HG02938 (cell line): Measurements from ENCODE around the gene SMG7.

ENCODE experiments used
- ATAC-seq: cut with Tn5 transposase; IDR thresholded peaks from one replicate; pipeline ENCODE4 v1.9.1; 2021; ENCODE audit warnings: mild to moderate bottlenecking, moderate library complexity; ENCODE audit not compliant: unreplicated experiment

The SMG7 gene

GRCh38 chr1:183505454-183506089 lies 33.3 kb downstream of the SMG7 start:
- ATAC-seq = no peak

GRCh38 chr1:183506561-183506960 lies 34.3 kb downstream of the SMG7 start:
- no peak for ATAC-seq

DNA sequence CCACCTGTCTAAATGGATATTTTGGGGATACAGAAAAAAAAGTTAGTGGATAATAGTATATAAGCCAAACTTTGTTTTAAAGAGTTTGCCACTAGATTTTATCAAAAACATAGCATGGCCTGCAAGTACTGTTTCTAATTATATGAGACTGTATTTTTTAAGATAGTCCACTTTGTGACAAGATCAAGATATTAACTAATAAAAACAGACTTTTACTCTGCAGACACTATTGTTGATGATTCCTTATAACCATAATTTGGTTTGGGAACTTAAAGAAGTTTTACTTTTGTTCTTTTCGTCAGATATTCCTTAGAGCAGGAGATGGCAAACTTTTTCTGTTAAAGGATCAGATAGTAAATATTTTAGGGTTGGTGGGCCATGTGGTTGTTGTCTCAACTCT lies 36.4 kb downstream of the SMG7 start:
- ATAC-seq = no peak

- ATAC-seq = no peak
Measured at GRCh38 chr1:183512450-183512849, 40.2 kb downstream of the SMG7 start.

DNA sequence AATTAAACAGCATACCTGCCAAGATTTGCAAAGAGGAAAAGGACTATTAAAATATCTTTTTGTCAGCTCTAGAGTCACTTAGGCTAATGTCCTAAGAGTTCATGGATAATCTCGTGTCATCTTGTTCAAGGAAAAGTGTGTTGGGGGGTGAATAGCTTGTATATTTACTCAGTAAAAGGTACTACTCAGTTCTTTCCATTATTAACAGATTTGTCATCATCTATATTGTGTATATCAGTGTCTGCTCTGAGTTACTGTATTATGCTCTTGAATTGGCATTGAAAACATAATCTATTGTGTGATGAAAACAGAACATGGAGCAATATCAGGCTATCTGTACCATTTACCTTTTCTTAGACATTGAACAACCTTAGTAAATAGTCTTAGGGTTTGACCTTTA lies 41.9 kb downstream of the SMG7 start:
- ATAC-seq = no peak

GRCh38 chr1:183515002-183515689 lies 42.8 kb downstream of the SMG7 start:
- ATAC-seq = no peak

DNA sequence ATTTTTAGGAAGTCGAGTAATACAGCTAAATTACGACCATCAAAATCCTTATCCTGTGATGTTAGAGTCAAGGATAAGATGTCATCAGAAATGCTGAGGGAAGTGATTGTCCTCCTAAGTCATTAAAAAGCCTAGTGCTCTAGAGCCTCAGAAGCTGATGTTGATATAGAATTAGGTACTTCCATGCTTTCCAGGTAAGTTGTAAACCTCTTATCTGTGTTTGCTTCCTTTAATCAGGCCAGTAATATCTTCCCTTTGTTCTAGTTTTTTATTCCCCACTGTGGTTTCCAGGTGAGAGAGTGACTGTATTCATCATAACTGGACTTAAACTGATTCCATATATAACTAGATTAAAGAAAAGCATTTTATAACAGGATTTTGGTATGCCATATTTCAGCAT lies 44.4 kb downstream of the SMG7 start:
- ATAC-seq = no peak

DNA sequence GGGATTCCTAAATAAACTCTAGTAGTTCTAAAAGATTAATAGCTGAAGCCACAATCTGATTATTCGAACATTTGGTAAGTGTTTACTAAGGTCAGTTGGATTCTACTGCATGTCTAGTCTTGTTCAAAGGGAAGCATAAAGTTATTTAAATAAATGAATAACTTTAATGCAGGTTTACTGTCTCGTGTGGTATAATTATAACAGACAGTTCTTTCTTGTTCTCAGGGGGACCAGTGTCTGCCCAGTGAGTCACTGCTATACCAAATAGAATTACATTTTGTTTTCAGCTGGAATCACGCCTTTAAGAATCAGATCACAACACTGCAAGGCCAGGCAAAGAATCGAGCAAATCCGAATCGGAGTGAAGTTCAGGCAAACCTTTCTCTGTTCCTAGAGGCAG lies 45.1 kb downstream of the SMG7 start:
- ATAC-seq = no peak

DNA sequence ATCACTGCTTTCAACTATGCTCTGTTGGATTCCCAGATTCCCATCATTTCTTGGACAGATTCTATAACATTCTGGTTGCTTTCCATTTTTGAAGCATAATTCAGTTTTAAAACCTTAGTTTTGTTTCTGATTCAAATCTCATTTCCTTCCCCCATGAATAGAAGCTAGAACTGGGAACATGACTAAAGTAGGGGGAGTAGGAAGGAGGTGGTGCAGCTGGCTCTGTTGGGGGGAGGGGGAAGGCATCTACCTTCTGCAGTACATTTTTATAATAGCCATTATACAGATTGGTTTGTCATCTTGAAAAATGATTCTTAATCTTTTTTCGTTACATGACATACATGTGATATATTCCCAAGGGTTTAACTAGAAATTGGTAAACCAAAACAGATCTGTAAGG lies 48.1 kb downstream of the SMG7 start:
- ATAC-seq = no peak

- no peak for ATAC-seq
Measured at GRCh38 chr1:183522104-183522503, 49.8 kb downstream of the SMG7 start.

DNA sequence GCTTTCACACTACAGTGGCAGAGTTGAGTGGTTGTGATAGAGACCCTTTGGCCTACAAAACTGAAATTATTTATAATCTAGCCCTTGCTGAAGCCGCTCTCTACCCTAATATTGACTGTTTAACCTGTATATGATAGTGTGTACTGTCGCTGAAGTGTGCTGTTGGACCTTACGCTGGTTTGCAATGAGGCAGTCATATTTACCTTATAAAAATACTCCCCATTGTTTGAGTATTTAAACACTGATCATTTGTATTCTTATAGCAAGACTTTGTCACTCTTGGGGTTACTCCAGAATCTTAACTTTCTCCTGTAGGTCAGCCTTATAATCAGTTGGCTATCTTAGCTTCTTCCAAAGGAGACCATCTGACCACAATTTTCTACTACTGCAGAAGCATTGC lies 56.3 kb downstream of the SMG7 start:
- no peak for ATAC-seq

DNA sequence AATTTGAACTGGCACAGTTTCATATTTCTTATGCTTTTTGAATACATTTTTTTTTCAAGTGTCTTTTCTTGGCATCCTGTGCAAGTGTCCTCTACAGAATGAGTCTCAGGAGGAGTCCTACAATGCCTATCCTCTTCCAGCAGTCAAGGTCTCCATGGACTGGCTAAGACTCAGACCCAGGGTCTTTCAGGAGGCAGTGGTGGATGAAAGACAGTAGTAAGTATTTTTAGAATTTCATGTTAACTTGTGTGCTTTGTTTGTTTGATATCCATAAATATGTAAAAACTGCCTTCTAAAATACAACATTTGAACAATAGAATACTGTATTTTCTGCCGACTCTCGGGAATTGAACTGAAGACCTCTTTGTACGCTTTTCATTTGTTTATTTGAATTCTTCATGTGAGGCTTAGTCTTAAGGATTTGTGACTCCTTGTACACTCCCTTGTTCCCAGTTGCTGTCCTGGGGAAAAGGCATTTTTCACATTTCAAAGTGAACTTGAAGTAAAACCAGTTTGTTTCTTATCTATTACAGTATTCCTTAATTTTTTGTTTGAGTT lies 61.4 kb downstream of the SMG7 start:
- ATAC-seq = no peak

DNA sequence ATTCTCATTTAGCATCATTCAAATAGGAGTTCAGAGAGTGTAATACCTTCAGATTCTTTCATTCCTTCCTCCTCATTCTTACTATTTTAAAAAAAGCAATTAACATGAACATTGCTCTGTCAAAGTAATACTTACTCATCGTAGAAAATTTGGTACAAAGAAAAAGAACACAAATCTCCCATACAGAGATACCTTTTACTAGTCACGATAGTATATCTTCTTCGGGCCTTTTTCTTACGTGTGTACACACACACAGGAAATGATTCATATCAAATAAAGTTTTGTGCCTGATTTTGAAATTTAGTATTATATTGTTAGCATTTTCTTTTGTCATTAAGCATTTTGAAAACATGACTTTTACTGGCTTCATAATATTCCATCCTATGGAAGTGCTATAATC lies 65.1 kb downstream of the SMG7 start:
- ATAC-seq = no peak

GRCh38 chr1:183543619-183544204 lies 71.4 kb downstream of the SMG7 start:
- ATAC-seq = no peak

- no peak for ATAC-seq
Measured at GRCh38 chr1:183544598-183545297, 72.4 kb downstream of the SMG7 start.

GRCh38 chr1:183546427-183546826 lies 74.1 kb downstream of the SMG7 start:
- ATAC-seq = no peak

DNA sequence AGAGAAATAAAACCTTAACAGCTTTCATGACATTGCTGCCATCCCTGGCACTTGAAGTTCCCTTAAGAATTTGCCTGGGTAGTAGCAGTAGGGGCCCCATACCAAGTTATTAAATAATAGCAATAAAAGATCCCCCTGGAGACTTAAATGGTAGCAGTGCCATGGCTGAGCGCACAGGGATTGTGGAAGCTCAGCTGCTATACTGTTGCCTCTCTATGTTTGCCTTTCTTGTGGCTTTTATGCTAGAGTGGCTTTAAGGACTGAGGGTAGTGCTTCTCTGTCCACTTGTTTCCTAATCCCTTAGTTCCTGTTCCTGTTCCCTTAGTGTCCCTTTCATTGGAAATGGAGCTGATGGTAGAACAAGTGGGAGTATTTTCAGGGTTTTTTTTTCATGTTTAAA lies 75.8 kb downstream of the SMG7 start:
- ATAC-seq = no peak

DNA sequence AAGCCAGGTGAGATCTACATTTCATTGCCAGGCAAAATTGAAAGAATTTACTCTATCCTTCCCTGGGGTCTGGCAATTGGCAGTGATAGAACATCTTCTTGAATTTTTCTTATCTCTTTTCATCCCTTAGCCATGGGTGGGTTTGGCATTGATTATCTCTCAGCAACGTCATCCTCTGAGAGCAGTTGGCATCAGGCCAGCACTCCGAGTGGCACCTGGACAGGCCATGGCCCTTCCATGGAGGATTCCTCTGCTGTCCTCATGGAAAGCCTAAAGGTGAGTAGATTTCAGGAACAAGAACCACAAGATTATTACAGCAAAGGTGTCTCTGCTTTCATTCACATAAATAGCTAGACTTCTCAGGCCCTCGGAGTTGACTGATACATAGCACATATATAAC lies 78.6 kb downstream of the SMG7 start:
- ATAC-seq = no peak

DNA sequence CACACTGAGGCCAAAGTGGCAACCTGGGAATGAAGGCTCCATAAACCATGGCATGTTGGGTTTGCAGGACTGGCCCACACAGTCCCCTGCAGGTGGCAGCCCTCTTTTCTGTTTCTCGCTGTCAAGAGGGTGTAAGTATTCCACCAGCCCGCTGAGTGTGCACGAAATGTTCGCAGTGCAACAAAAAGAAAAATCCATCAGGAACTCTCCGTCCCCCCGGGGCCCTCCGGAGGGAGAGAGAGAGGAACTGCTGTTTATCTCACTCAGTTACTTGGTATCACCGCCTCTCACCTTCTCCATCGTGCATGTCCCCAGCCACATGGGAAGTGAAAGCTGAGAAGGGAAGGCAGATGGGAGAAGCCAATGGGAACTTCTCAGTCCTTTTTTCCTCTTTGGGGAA lies 79.6 kb downstream of the SMG7 start:
- ATAC-seq = no peak

GRCh38 chr1:183552441-183552840 lies 80.1 kb downstream of the SMG7 start:
- no peak for ATAC-seq

DNA sequence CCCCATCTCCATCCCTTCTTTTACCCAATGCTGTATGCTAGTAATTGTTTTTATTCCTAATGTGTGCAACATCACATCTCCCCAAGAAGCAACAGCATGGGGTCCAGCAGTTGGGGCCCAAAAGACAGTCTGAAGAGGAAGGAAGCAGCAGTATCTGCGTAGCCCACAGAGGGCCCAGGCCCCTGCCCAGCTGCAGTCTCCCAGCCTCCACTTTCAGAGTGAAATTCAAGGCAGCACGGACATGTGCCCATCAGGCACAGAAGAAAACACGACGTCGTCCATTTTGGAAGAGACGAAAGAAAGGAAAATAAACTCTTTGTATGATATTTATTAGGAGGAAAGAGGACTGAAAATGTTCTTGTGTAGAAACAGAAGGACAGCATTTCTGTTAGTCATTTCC lies 80.6 kb downstream of the SMG7 start:
- no peak for ATAC-seq

DNA sequence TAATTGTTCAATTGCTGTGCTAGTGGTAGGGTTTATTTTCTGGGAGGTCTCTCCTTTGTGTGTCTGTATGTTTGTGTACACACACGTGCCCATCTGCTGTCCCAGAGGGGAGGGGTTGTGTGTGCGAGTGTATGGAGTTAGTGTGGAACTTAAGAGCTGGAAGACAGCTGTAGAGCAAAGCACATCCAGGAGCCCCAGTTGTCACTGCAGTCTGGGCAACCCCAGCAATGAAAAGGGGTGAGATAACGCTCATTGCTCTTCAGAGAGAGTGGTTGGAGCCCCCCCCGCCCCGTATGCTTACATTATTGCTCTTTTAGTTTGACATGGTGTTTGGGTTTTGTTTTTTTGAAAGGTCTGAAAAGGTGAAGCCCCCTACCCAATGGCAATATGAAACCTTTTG lies 81.0 kb downstream of the SMG7 start:
- no peak for ATAC-seq
